Neutrophil (primary cell): ENCODE measurements around the gene SLC9A6.

ENCODE experiments used
- H3K27ac ChIP-seq: fragments of 200-600 bp; sonication (generic); 2 replicates; pipeline ENCODE4 v1.5.1; 2016; ENCODE audit warnings: mild to moderate bottlenecking, moderate library complexity
- H3K27me3 ChIP-seq: fragments of 200-600 bp; sonication (generic); 2 replicates; pipeline ENCODE4 v1.6.0; 2016; ENCODE audit warnings: mild to moderate bottlenecking
- H3K36me3 ChIP-seq: fragments of 200-600 bp; sonication (generic); 2 replicates; pipeline ENCODE4 v1.5.1; 2017
- H3K4me1 ChIP-seq, 2 experiments: fragments of 200-600 bp in 1 of 2; sonication (generic) in 1 of 2; 1 replicate in 1 of 2; 2 replicates in 1 of 2; pipeline versions ENCODE4 v1.5.1 to v1.6.1; 2013 to 2016; ENCODE audit warnings: low read depth in 1 of 2, low read length in 1 of 2, mild to moderate bottlenecking in 1 of 2, moderate library complexity in 1 of 2; ENCODE audit not compliant: control insufficient read depth in 1 of 2, insufficient read depth in 1 of 2
- H3K4me3 ChIP-seq, 2 experiments: fragments of 200-600 bp in 1 of 2; sonication (generic) in 1 of 2; 1 replicate in 1 of 2; 2 replicates in 1 of 2; pipeline ENCODE4 v1.5.1; 2013 to 2016; ENCODE audit warnings: low read depth in 1 of 2, low read length in 1 of 2, mild to moderate bottlenecking in 1 of 2, moderate library complexity in 1 of 2
- H3K9me3 ChIP-seq: fragments of 200-600 bp; sonication (generic); 2 replicates; pipeline ENCODE4 v1.5.1; 2016
- CTCF ChIP-seq: fragments of 200-600 bp; sonication (generic); IDR thresholded peaks from 2 replicates; pipeline ENCODE4 v1.5.1; 2016; ENCODE audit warnings: antibody characterized with exemption

The SLC9A6 gene

GRCh38 chrX:135982860-135983259 lies 2.4 kb upstream of the SLC9A6 start:
- TF ChIP-seq CTCF, result no peak
- Histone ChIP-seq H3K9me3 (no peaks in the 10 kb centered on the region), H3K4me1 (peaks cover 35 to 53% of the 10 kb centered on the region in 2 experiments), H3K36me3 (no peaks in the 10 kb centered on the region), H3K27me3 (no peaks in the 10 kb centered on the region), H3K4me3 (no peak overlapping the region), H3K27ac (peak overlapping the region; percentile 48)

- H3K27me3 ChIP-seq, result no peaks in the 10 kb centered on the region
- no peaks in the 10 kb centered on the region for H3K9me3 ChIP-seq
- no peak overlapping the region for H3K4me3 ChIP-seq
- H3K4me1 ChIP-seq, result peaks cover 35 to 53% of the 10 kb centered on the region in 2 experiments
- TF ChIP-seq CTCF, result no peak
- H3K36me3 ChIP-seq, result no peaks in the 10 kb centered on the region
- peak overlapping the region; percentile 67 for H3K27ac ChIP-seq
These were observed 979 bp upstream of the SLC9A6 start for GRCh38 chrX:135984256-135984655.

GRCh38 chrX:135984791-135985156 lies 461 bp upstream of the SLC9A6 start:
- Histone ChIP-seq H3K4me3 (peak overlapping the region; percentile 69 to 70), H3K27ac (peak overlapping the region; percentile 67)

GRCh38 chrX:135985973-135986310 lies 707 bp downstream of the SLC9A6 start:
- no peak for TF ChIP-seq CTCF
- Histone ChIP-seq H3K9me3 (no peaks in the 10 kb centered on the region), H3K27ac (peak overlapping the region; percentile 67), H3K36me3 (no peaks in the 10 kb centered on the region), H3K4me1 (peaks cover 34 to 51% of the 10 kb centered on the region in 2 experiments), H3K4me3 (peak overlapping the region; percentile 69 to 70), H3K27me3 (no peaks in the 10 kb centered on the region)

More at GRCh38 chrX:135984791-135985156, 461 bp upstream of the SLC9A6 start:
- peaks cover 35 to 53% of the 10 kb centered on the region in 2 experiments for H3K4me1 ChIP-seq
- no peak for TF ChIP-seq CTCF
- no peaks in the 10 kb centered on the region for H3K36me3 ChIP-seq
- H3K27me3 ChIP-seq, result no peaks in the 10 kb centered on the region
- H3K9me3 ChIP-seq, result no peaks in the 10 kb centered on the region

GRCh38 chrX:135988245-135988644 lies 3.0 kb downstream of the SLC9A6 start:
- Histone ChIP-seq H3K4me1 (peaks cover 11 to 29% of the 10 kb centered on the region in 2 experiments), H3K27me3 (no peaks in the 10 kb centered on the region), H3K4me3 (no peak overlapping the region), H3K36me3 (no peaks in the 10 kb centered on the region), H3K9me3 (no peaks in the 10 kb centered on the region), H3K27ac (no peak overlapping the region)
- TF ChIP-seq CTCF, result no peak

- Histone ChIP-seq H3K27ac (no peak overlapping the region), H3K9me3 (no peaks in the 10 kb centered on the region), H3K4me1 (no peaks in the 10 kb centered on the region), H3K36me3 (peaks cover 51% of the 10 kb centered on the region), H3K4me3 (no peak overlapping the region), H3K27me3 (no peaks in the 10 kb centered on the region)
- no peak for TF ChIP-seq CTCF
These were observed 29.8 kb downstream of the SLC9A6 start for GRCh38 chrX:136015016-136015415.
